ENCODE data around the gene B4GALNT4. TPM values are rescaled to one million over a fixed set of nuclear protein-coding genes. Genes with fewer than 3 reads are reported as not detected.

The B4GALNT4 gene
- total RNA-seq, 1 donor from 2014 or later: 64.6 TPM

- H4K20me1 ChIP-seq (ENCODE audit: insufficient read depth, low read length): no peaks in the 10 kb centered on the region
- H3K4me1 ChIP-seq (ENCODE audit: insufficient read depth, low read length): peaks cover 34% of the 10 kb centered on the region
- H3K4me3 ChIP-seq (ENCODE audit: insufficient read depth, low read depth, low read length): peak within 1 kb of the TSS; percentile 5
- no peaks in the 10 kb centered on the region for H3K9me3 Mint-ChIP-seq (ENCODE audit: unreplicated experiment)
- H3K4me1 Mint-ChIP-seq (ENCODE audit: low read depth, unreplicated experiment): no peaks in the 10 kb centered on the region
- FAIRE-seq (no peak), DNase-seq (ENCODE audit: low read depth) (peak; percentile 45)
- peak within 1 kb of the TSS; percentile 34 for H2AFZ ChIP-seq (ENCODE audit: low read depth, low read length)
- H3K36me3 Mint-ChIP-seq (ENCODE audit: low read depth, unreplicated experiment): no peaks in the 10 kb centered on the region
- TF ChIP-seq EZH2 (IDR thresholded peaks at IDR 0.05; ENCODE audit: insufficient read depth, low read length) (no peak), CTCF (IDR thresholded peaks at IDR 0.05; ENCODE audit: insufficient read depth, low read depth, low read length) (no peak)
- peak within 1 kb of the TSS; percentile 59 for H3K4me2 ChIP-seq (ENCODE audit: low read length)
- H3K4me3 Mint-ChIP-seq (ENCODE audit: unreplicated experiment): no peak within 1 kb of the TSS
- H3K79me2 ChIP-seq (ENCODE audit: insufficient read depth, low read length): no peaks in the 10 kb centered on the region
- no peaks in the 10 kb centered on the region for H3K27me3 Mint-ChIP-seq (ENCODE audit: low read depth, unreplicated experiment)
- no peaks in the 10 kb centered on the region for H3K9me3 ChIP-seq (ENCODE audit: insufficient read depth, low read depth, low read length)
- H3K36me3 ChIP-seq (ENCODE audit: insufficient read depth, low read length): no peaks in the 10 kb centered on the region
- peak within 1 kb of the TSS; percentile 18 for H3K9ac ChIP-seq (ENCODE audit: low read length)
- no peaks in the 10 kb centered on the region for H3K27me3 ChIP-seq (ENCODE audit: insufficient read depth, low read length)
- H3K27ac ChIP-seq (ENCODE audit: low read depth, low read length): peak within 1 kb of the TSS; percentile 36
- H3K27ac Mint-ChIP-seq (ENCODE audit: unreplicated experiment): no peak within 1 kb of the TSS
Measured at GRCh38 chr11:394034-394857, 24.9 kb downstream of the B4GALNT4 start, which contains the start of gene PKP3. PKP3 (plus strand) TSS chr11:394209; CDS start chr11:394293, 84 bp downstream.

GRCh38 chr11:394858-395655, 25.8 kb downstream of the B4GALNT4 start:
- Mint-ChIP-seq H3K4me1 (ENCODE audit: low read depth, unreplicated experiment) (no peaks in the 10 kb centered on the region), H3K4me3 (ENCODE audit: unreplicated experiment) (no peak overlapping the region), H3K9me3 (ENCODE audit: unreplicated experiment) (peaks cover 5% of the 10 kb centered on the region), H3K27ac (ENCODE audit: unreplicated experiment) (no peak overlapping the region), H3K36me3 (ENCODE audit: low read depth, unreplicated experiment) (no peaks in the 10 kb centered on the region), H3K27me3 (ENCODE audit: low read depth, unreplicated experiment) (no peaks in the 10 kb centered on the region)
- Histone ChIP-seq H3K9me3 (ENCODE audit: insufficient read depth, low read depth, low read length) (no peaks in the 10 kb centered on the region), H3K4me1 (ENCODE audit: insufficient read depth, low read length) (peaks cover 34% of the 10 kb centered on the region), H2AFZ (ENCODE audit: low read depth, low read length) (no peak overlapping the region), H3K27ac (ENCODE audit: low read depth, low read length) (no peak overlapping the region), H3K9ac (ENCODE audit: low read length) (no peak overlapping the region), H3K36me3 (ENCODE audit: insufficient read depth, low read length) (no peaks in the 10 kb centered on the region), H3K4me2 (ENCODE audit: low read length) (peak overlapping the region; percentile 59), H3K4me3 (ENCODE audit: insufficient read depth, low read depth, low read length) (no peak overlapping the region), H3K27me3 (ENCODE audit: insufficient read depth, low read length) (peaks cover 5% of the 10 kb centered on the region), H3K79me2 (ENCODE audit: insufficient read depth, low read length) (no peaks in the 10 kb centered on the region), H4K20me1 (ENCODE audit: insufficient read depth, low read length) (no peaks in the 10 kb centered on the region)
- no peak for FAIRE-seq
- DNase-seq (ENCODE audit: low read depth): no peak
- no peak for TF ChIP-seq EZH2 (IDR thresholded peaks at IDR 0.05; ENCODE audit: insufficient read depth, low read length)
- TF ChIP-seq CTCF (IDR thresholded peaks at IDR 0.05; ENCODE audit: insufficient read depth, low read depth, low read length): no peak
